Smooth muscle cell (in vitro differentiated cells): Measurements from ENCODE around the gene TBL1X. TPM values are rescaled to one million over a fixed set of nuclear protein-coding genes. Genes with fewer than 3 reads are reported as not detected.

Source experiments
- DNase-seq: peaks from one replicate; lab custom pipeline; 2025; ENCODE audit not compliant: unreplicated experiment; lab: John Stamatoyannopoulos, UW
- H2AFZ ChIP-seq: fragments of 200-600 bp; sonication (generic); 2 replicates; pipeline ENCODE4 v1.6.0; 2016; ENCODE audit warnings: antibody characterized with exemption, low read depth, mild to moderate bottlenecking
- H3F3A ChIP-seq: fragments of 200-600 bp; sonication (generic); 2 replicates; pipeline ENCODE4 v1.6.0; 2017; ENCODE audit warnings: antibody characterized with exemption, low read depth
- H3K27ac ChIP-seq: fragments of 200-600 bp; sonication (generic); 2 replicates; pipeline ENCODE4 v1.5.1; 2016; ENCODE audit warnings: low read depth, mild to moderate bottlenecking
- H3K27me3 ChIP-seq: fragments of 200-600 bp; sonication (generic); 2 replicates; pipeline ENCODE4 v1.6.1; 2016; ENCODE audit warnings: low read depth, mild to moderate bottlenecking
- H3K36me3 ChIP-seq: fragments of 200-600 bp; sonication (generic); 2 replicates; pipeline ENCODE4 v1.5.1; 2016; ENCODE audit warnings: low read depth
- H3K4me1 ChIP-seq: fragments of 200-600 bp; sonication (generic); 2 replicates; pipeline ENCODE4 v1.5.1; 2016; ENCODE audit warnings: low read depth
- H3K4me2 ChIP-seq: fragments of 200-600 bp; sonication (generic); 2 replicates; pipeline ENCODE4 v1.6.0; 2016; ENCODE audit warnings: mild to moderate bottlenecking
- H3K4me3 ChIP-seq: fragments of 200-600 bp; sonication (generic); 2 replicates; pipeline ENCODE4 v1.5.1; 2016; ENCODE audit warnings: mild to moderate bottlenecking
- H3K79me2 ChIP-seq: fragments of 200-600 bp; sonication (generic); 2 replicates; pipeline ENCODE4 v1.6.0; 2016; ENCODE audit warnings: low read depth, mild to moderate bottlenecking
- H3K9ac ChIP-seq: fragments of 200-600 bp; sonication (generic); 2 replicates; pipeline ENCODE4 v1.6.0; 2016; ENCODE audit warnings: low read depth
- H3K9me3 ChIP-seq: fragments of 200-600 bp; sonication (generic); replicated peaks from 2 replicates; pipeline ENCODE4 v1.5.1; 2016; ENCODE audit warnings: low read depth
- H4K20me1 ChIP-seq: fragments of 200-600 bp; sonication (generic); 2 replicates; pipeline ENCODE4 v1.6.0; 2016; ENCODE audit warnings: low read depth
- WGBS: methylation state at CpG from one replicate; pipeline ENCODE4 v1.1.7; 2016; ENCODE audit warnings: low lambda C conversion rate; 5-methylcytosine and 5-hydroxymethylcytosine counted together
- polyA plus RNA-seq: library from polyadenylated mRNA; unstranded; fragments of >200 nt; fragmentation: Nextera tagmentation; extraction: Ambion mirVana; gene quantifications from 2 replicates; pipeline ENCODE4 v1.2.1, GENCODE V29; 2016
- total RNA-seq: library from RNA; depleted of rRNA; stranded (reverse); fragments of >200 nt; gene quantifications from 2 replicates; pipeline ENCODE4 v1.2.3, GENCODE V29; 2014
- TF ChIP-seq, protein P1 (sequence below): fragments of 200-600 bp; sonication (generic); IDR thresholded peaks from 2 replicates; pipeline ENCODE4 v1.5.1; 2017; ENCODE audit warnings: borderline replicate concordance, mild to moderate bottlenecking, antibody characterized with exemption; ENCODE audit not compliant: insufficient read depth, poor library complexity, severe bottlenecking

The TBL1X gene
- total and polyA plus RNA-seq, 2 experiments from 2014 or later, result 9.0 to 9.8 TPM

GRCh38 chrX:9587642-9588041 is 122.8 kb downstream of the TBL1X start:
- 74% methylated on average over 9 of the region's 9 CpGs for WGBS
- Histone ChIP-seq H3K27ac (no peak overlapping the region), H3K27me3 (no peaks in the 10 kb centered on the region), H3K4me3 (no peak overlapping the region), H3K36me3 (no peaks in the 10 kb centered on the region), H3K9ac (no peak overlapping the region), H4K20me1 (peaks cover 5% of the 10 kb centered on the region), H3K79me2 (no peaks in the 10 kb centered on the region), H3K9me3 (no peaks in the 10 kb centered on the region), H2AFZ (no peak overlapping the region), H3F3A (no peaks in the 10 kb centered on the region), H3K4me2 (no peak overlapping the region), H3K4me1 (no peaks in the 10 kb centered on the region)
- TF ChIP-seq, protein P1, sequence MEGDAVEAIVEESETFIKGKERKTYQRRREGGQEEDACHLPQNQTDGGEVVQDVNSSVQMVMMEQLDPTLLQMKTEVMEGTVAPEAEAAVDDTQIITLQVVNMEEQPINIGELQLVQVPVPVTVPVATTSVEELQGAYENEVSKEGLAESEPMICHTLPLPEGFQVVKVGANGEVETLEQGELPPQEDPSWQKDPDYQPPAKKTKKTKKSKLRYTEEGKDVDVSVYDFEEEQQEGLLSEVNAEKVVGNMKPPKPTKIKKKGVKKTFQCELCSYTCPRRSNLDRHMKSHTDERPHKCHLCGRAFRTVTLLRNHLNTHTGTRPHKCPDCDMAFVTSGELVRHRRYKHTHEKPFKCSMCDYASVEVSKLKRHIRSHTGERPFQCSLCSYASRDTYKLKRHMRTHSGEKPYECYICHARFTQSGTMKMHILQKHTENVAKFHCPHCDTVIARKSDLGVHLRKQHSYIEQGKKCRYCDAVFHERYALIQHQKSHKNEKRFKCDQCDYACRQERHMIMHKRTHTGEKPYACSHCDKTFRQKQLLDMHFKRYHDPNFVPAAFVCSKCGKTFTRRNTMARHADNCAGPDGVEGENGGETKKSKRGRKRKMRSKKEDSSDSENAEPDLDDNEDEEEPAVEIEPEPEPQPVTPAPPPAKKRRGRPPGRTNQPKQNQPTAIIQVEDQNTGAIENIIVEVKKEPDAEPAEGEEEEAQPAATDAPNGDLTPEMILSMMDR, result no peak
- DNase-seq, result no peak

DNA sequence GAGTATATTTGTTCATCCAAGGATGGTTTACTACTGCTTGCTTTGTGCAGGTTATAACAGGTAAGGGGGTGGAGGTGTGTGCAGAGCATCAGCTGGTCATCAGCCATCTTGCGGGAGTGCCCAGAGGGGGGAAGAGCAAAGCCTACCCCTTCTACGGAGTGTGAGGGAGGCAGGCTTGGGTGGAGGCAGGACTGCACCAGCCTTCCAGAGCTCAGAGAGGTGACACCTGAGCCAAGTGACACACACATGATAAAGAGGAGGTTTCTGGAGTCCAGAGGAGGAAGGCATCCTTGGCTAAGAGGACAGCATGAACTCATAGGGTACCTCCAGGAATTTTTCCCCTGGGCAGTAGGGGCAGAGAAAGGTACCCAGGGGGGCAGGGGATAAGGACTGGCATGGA is 126.6 kb downstream of the TBL1X start:
- Histone ChIP-seq H3K27me3 (no peaks in the 10 kb centered on the region), H3K36me3 (no peaks in the 10 kb centered on the region), H2AFZ (no peak overlapping the region), H3K9ac (no peak overlapping the region), H3K27ac (no peak overlapping the region), H3K4me2 (no peak overlapping the region), H3K4me3 (no peak overlapping the region), H3F3A (no peaks in the 10 kb centered on the region), H4K20me1 (no peaks in the 10 kb centered on the region), H3K79me2 (no peaks in the 10 kb centered on the region), H3K9me3 (no peaks in the 10 kb centered on the region), H3K4me1 (no peaks in the 10 kb centered on the region)
- DNase-seq, result no peak
- 75% methylated on average over 2 of the region's 2 CpGs for WGBS
- TF ChIP-seq, protein P1, result no peak

GRCh38 chrX:9593756-9594155 is 128.9 kb downstream of the TBL1X start:
- H4K20me1 ChIP-seq, result peaks cover 8% of the 10 kb centered on the region
- H3K4me3 ChIP-seq, result no peak overlapping the region
- no peaks in the 10 kb centered on the region for H3K36me3 ChIP-seq
- no peak overlapping the region for H3K27ac ChIP-seq
- H2AFZ ChIP-seq, result no peak overlapping the region
- DNase-seq, result no peak
- 90% methylated on average over 9 of the region's 9 CpGs for WGBS
- no peaks in the 10 kb centered on the region for H3K9me3 ChIP-seq
- no peak overlapping the region for H3K9ac ChIP-seq
- TF ChIP-seq, protein P1, result no peak
- H3K27me3 ChIP-seq, result no peaks in the 10 kb centered on the region
- H3F3A ChIP-seq, result no peaks in the 10 kb centered on the region
- H3K4me2 ChIP-seq, result no peak overlapping the region
- no peaks in the 10 kb centered on the region for H3K79me2 ChIP-seq
- H3K4me1 ChIP-seq, result no peaks in the 10 kb centered on the region

- Histone ChIP-seq H3K27ac (no peak overlapping the region), H4K20me1 (peaks cover 8% of the 10 kb centered on the region), H2AFZ (no peak overlapping the region), H3K79me2 (no peaks in the 10 kb centered on the region), H3K36me3 (no peaks in the 10 kb centered on the region), H3K4me3 (no peak overlapping the region), H3K4me2 (no peak overlapping the region), H3K27me3 (no peaks in the 10 kb centered on the region), H3F3A (no peaks in the 10 kb centered on the region), H3K4me1 (no peaks in the 10 kb centered on the region), H3K9me3 (no peaks in the 10 kb centered on the region), H3K9ac (no peak overlapping the region)
- no peak for DNase-seq
- TF ChIP-seq, protein P1, result no peak
- WGBS, result 71% methylated on average over 5 of the region's 5 CpGs
These were observed 130.3 kb downstream of the TBL1X start for GRCh38 chrX:9595174-9595573.
